22Rv1 (cell line): ENCODE measurements around the gene MROH2A.

Experiments used
- CTCF ChIP-seq: fragments of 450-650 bp; IDR thresholded peaks from 2 replicates; pipeline ENCODE4 v1.5.1; 2017; ENCODE audit warnings: mild to moderate bottlenecking
- ZFX ChIP-seq: fragments of 450-650 bp; IDR thresholded peaks from 2 replicates; pipeline ENCODE4 v1.6.1; 2017; ENCODE audit warnings: antibody characterized with exemption, borderline replicate concordance

DNA sequence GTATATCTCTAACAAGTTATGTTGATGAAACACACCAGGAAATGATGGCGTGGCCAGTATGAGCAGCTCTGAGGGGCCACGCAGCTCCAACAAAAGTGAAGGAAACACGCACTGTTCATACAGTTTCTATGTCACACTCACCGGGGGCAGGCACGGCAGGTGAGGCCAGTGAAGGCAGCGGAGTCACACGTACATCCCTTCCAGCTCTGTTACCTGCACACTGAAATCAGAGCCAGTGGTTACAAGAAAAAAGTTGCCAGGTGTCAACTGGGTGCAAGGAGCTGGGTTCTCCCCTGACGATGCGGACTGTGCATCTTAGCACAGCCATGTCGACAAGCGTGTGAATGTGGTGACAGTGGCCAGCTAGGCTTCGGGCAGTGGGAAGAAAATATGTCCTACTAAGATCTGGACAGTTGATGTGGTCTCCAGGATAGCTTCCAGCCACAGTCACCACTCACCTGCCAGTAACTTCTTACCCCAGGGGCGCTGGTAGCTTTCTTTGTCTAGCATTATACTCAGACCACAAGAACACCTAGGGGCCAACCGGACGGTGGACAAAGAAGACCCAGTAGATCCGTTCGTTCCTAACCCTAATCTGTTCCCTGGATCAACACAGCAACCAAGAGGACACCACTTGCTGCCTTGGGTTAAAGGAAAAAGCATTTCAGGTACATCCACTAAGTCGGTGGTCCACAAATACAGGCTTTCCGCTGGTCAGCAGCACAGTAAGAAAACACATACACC is 66.1 kb downstream of the MROH2A start:
- TF ChIP-seq CTCF (no peak), ZFX (no peak)
